GM12878 (cell line): ENCODE data around the gene SPSB2.
"Not testable (repeated sequence)": the region's sequence is repeated elsewhere in the genome, so short reads cannot be mapped to it uniquely, and the experiment has no call there.

ENCODE experiments used
- EZH2 ChIP-seq: IDR thresholded peaks from 2 replicates; pipeline ENCODE4 v1.6.1; 2012; ENCODE audit warnings: low read depth, mild to moderate bottlenecking, control low read depth, inconsistent platforms, low read length, borderline replicate concordance; ENCODE audit not compliant: control insufficient read depth
- MXI1 ChIP-seq: fragments of 150-350 bp; IDR thresholded peaks from 2 replicates; pipeline ENCODE4 v1.6.1; 2011; ENCODE audit warnings: low read depth, mild to moderate bottlenecking, inconsistent platforms, low read length, improper control_type of control experiment

DNA sequence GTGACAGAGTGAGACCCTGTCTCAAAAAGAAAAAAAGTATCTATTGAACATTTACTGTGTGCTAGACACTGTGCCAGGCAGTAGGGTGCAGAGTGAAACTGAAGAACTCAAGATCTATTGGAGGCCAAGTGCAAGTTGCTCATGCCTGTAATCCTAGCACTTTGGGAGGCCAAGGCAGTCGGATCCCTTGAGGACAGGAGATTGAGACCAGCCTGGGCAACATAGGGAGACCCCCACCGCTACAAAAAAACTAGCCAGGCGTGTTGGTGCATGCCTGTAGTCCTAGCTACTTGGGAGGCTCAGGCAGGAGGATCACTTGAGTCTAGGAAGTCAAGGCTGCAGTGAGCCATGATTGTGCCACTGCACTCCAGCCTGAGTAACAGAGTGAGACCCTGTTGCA, 19.6 kb upstream of the SPSB2 start:
- TF ChIP-seq MXI1, EZH2: not testable (repeated sequence)
